Measurements from ENCODE around the gene ZNF185.

DNA sequence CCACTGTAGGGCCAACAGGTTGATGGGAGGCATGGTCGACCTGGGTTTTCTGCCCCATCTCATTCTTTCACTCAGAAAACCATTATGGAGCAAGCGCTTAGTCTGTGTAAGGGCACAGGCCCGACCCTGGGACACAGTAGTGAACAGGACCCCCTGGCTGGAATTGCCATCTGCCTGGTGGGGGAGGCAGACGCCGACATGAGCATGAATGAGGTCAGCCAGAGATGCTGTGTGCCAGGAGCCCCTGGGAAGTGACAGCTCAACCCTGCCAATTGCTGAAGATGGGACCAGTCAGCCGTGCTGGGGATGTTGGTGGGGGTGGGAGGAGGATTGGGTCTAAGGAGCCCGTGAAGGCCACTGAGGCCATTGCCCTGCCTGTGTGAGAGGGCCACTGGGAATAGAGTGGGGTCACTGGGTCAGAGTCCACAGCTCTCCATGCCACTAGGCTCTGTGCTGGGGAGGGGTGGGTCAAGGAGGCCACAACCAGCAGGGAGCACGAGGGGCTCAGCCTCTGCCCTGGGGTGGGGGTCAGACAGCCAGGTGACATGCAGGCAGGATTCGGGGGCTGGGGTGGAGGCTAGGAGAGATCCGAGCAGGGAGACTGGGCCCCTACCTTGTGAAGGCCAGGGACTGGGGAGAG is 31.0 kb downstream of the ZNF185 start:
- TF ChIP-seq EZH2phosphoT487 (IDR thresholded peaks at IDR 0.05; ENCODE audit: borderline replicate concordance), result no peak
- TF ChIP-seq, protein P1, sequence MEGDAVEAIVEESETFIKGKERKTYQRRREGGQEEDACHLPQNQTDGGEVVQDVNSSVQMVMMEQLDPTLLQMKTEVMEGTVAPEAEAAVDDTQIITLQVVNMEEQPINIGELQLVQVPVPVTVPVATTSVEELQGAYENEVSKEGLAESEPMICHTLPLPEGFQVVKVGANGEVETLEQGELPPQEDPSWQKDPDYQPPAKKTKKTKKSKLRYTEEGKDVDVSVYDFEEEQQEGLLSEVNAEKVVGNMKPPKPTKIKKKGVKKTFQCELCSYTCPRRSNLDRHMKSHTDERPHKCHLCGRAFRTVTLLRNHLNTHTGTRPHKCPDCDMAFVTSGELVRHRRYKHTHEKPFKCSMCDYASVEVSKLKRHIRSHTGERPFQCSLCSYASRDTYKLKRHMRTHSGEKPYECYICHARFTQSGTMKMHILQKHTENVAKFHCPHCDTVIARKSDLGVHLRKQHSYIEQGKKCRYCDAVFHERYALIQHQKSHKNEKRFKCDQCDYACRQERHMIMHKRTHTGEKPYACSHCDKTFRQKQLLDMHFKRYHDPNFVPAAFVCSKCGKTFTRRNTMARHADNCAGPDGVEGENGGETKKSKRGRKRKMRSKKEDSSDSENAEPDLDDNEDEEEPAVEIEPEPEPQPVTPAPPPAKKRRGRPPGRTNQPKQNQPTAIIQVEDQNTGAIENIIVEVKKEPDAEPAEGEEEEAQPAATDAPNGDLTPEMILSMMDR (IDR thresholded peaks at IDR 0.05 in 2 of 3, conservative IDR thresholded peaks at IDR 0.05 in 1 of 3; ENCODE audit: borderline replicate concordance in 1 of 3, insufficient read depth in 1 of 3, low read depth in 2 of 3, low read length in 2 of 3), result no peak
- no peak for TF ChIP-seq SIN3A (IDR thresholded peaks at IDR 0.05; ENCODE audit: low read depth)
- TF ChIP-seq POLR2A (IDR thresholded peaks at IDR 0.05; ENCODE audit: borderline replicate concordance, extremely low read depth, insufficient read depth, insufficient read length), result no peak
- no peak for TF ChIP-seq SP1 (IDR thresholded peaks at IDR 0.05; ENCODE audit: low read depth)
- no peak for TF ChIP-seq EZH2 (IDR thresholded peaks at IDR 0.05)
- TF ChIP-seq, protein P2, sequence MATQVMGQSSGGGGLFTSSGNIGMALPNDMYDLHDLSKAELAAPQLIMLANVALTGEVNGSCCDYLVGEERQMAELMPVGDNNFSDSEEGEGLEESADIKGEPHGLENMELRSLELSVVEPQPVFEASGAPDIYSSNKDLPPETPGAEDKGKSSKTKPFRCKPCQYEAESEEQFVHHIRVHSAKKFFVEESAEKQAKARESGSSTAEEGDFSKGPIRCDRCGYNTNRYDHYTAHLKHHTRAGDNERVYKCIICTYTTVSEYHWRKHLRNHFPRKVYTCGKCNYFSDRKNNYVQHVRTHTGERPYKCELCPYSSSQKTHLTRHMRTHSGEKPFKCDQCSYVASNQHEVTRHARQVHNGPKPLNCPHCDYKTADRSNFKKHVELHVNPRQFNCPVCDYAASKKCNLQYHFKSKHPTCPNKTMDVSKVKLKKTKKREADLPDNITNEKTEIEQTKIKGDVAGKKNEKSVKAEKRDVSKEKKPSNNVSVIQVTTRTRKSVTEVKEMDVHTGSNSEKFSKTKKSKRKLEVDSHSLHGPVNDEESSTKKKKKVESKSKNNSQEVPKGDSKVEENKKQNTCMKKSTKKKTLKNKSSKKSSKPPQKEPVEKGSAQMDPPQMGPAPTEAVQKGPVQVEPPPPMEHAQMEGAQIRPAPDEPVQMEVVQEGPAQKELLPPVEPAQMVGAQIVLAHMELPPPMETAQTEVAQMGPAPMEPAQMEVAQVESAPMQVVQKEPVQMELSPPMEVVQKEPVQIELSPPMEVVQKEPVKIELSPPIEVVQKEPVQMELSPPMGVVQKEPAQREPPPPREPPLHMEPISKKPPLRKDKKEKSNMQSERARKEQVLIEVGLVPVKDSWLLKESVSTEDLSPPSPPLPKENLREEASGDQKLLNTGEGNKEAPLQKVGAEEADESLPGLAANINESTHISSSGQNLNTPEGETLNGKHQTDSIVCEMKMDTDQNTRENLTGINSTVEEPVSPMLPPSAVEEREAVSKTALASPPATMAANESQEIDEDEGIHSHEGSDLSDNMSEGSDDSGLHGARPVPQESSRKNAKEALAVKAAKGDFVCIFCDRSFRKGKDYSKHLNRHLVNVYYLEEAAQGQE (IDR thresholded peaks at IDR 0.05; ENCODE audit: low read depth), result no peak
- TF ChIP-seq CEBPB (IDR thresholded peaks at IDR 0.05; ENCODE audit: low read depth), result no peak
- TF ChIP-seq RAD21 (IDR thresholded peaks at IDR 0.05; ENCODE audit: low read depth), result no peak
- TF ChIP-seq SRF (IDR thresholded peaks at IDR 0.05; ENCODE audit: low read depth), result no peak
- no peak for TF ChIP-seq JUND (IDR thresholded peaks at IDR 0.05)

Data from HCT116 (cell line).